Liver (tissue), 9 donors: Measurements from ENCODE around the gene LARGE1. TPM values are rescaled to one million over a fixed set of nuclear protein-coding genes. Genes with fewer than 3 reads are reported as not detected.
A peak's percentile ranks its signal among the peaks of the same experiment; 100 is the strongest.

Experiments
- DNase-seq: peaks from one replicate; pipeline ENCODE4 v3.0.0-alpha.2; 2017; ENCODE audit warnings: low spot score
- H3K27ac ChIP-seq, 2 donors: one replicate each; pipeline ENCODE4 v1.7.0; 2013; ENCODE audit warnings: inconsistent platforms in 2 of 2, low read length in 2 of 2, control low read depth in 1 of 2, low read depth in 1 of 2, mild to moderate bottlenecking in 1 of 2
- H3K27me3 ChIP-seq, 4 donors: one replicate each; pipeline versions ENCODE4 v1.6.1 to v1.7.0; 2013; ENCODE audit warnings: low read length in 3 of 4, inconsistent platforms in 1 of 4, mild to moderate bottlenecking in 1 of 4, moderate library complexity in 1 of 4; ENCODE audit not compliant: control insufficient read depth in 4 of 4, insufficient read depth in 4 of 4
- H3K36me3 ChIP-seq, 4 donors: one replicate each; pipeline versions ENCODE4 v1.6.1 to v1.7.0; 2013; ENCODE audit warnings: low read length in 3 of 4, mild to moderate bottlenecking in 3 of 4, low read depth in 1 of 4, moderate library complexity in 1 of 4; ENCODE audit not compliant: control insufficient read depth in 4 of 4, insufficient read depth in 3 of 4
- H3K4me1 ChIP-seq, 4 donors: one replicate each; pipeline versions ENCODE4 v1.6.1 to v1.7.0; 2013; ENCODE audit warnings: low read length in 3 of 4, mild to moderate bottlenecking in 3 of 4, moderate library complexity in 1 of 4; ENCODE audit not compliant: control insufficient read depth in 4 of 4, insufficient read depth in 4 of 4
- H3K4me3 ChIP-seq, 3 donors: one replicate each; pipeline versions ENCODE4 v1.6.1 to v1.7.0; 2013; ENCODE audit warnings: low read length in 3 of 3, control low read depth in 1 of 3, low read depth in 1 of 3, mild to moderate bottlenecking in 1 of 3
- H3K9ac ChIP-seq, 2 donors: one replicate each; pipeline ENCODE4 v1.7.0; 2013; ENCODE audit warnings: low read length in 2 of 2, mild to moderate bottlenecking in 2 of 2, moderate library complexity in 2 of 2, control low read depth in 1 of 2, low read depth in 1 of 2
- H3K9me3 ChIP-seq, 4 donors: one replicate each; pipeline versions ENCODE4 v1.6.1 to v1.7.0; 2013; ENCODE audit warnings: low read length in 3 of 4; ENCODE audit not compliant: control insufficient read depth in 4 of 4
- CTCF ChIP-seq: fragments of 150-350 bp; IDR thresholded peaks from 2 replicates; pipeline ENCODE4 v1.5.1; 2017; ENCODE audit warnings: improper control_type of control experiment, low read depth, low read length; ENCODE audit not compliant: missing input control
- EGR1 ChIP-seq, 2 donors: IDR thresholded peaks; 2 replicates each; pipeline ENCODE4 v1.6.1; 2016 to 2018; ENCODE audit warnings: antibody characterized with exemption in 2 of 2, low read depth in 2 of 2
- FOXA2 ChIP-seq: IDR thresholded peaks from 2 replicates; pipeline ENCODE4 v1.6.1; 2016; ENCODE audit warnings: antibody characterized with exemption
- GABPA ChIP-seq, 2 donors: IDR thresholded peaks in 1 of 2; conservative IDR thresholded peaks in 1 of 2; 2 replicates each; pipeline ENCODE4 v1.6.1; 2016; ENCODE audit warnings: antibody characterized with exemption in 2 of 2, mild to moderate bottlenecking in 1 of 2, moderate library complexity in 1 of 2
- JUND ChIP-seq, 2 donors: IDR thresholded peaks; 2 replicates each; pipeline ENCODE4 v1.6.1; 2016; ENCODE audit warnings: antibody characterized with exemption in 2 of 2
- MAX ChIP-seq: IDR thresholded peaks from 2 replicates; pipeline ENCODE4 v1.6.1; 2016; ENCODE audit warnings: antibody characterized with exemption
- NR2F2 ChIP-seq: IDR thresholded peaks from 2 replicates; pipeline ENCODE4 v1.6.1; 2016; ENCODE audit warnings: antibody characterized with exemption
- RAD21 ChIP-seq, 2 donors: IDR thresholded peaks; 2 replicates each; pipeline ENCODE4 v1.6.1; 2016; ENCODE audit warnings: antibody characterized with exemption in 2 of 2, mild to moderate bottlenecking in 2 of 2
- RXRA ChIP-seq, 2 donors: IDR thresholded peaks; 2 replicates each; pipeline ENCODE4 v1.6.1; 2017 to 2018; ENCODE audit warnings: antibody characterized with exemption in 2 of 2, mild to moderate bottlenecking in 1 of 2
- TAF1 ChIP-seq: conservative IDR thresholded peaks from 2 replicates; pipeline ENCODE4 v1.6.1; 2016; ENCODE audit warnings: antibody characterized with exemption, mild to moderate bottlenecking
- YY1 ChIP-seq: IDR thresholded peaks from 2 replicates; pipeline ENCODE4 v1.6.1; 2016; ENCODE audit warnings: antibody characterized with exemption, mild to moderate bottlenecking
- WGBS: extraction: QIAGEN DNeasy Blood & Tissue Kit; methylation state at CpG from one replicate; pipeline ENCODE4 v1.1.7; 2013; 5-methylcytosine and 5-hydroxymethylcytosine counted together
- polyA plus RNA-seq, 2 donors: library from polyadenylated mRNA; stranded (reverse) in 1 of 2; unstranded in 1 of 2; fragments of 200-250 nt in 1 of 2; fragments of >200 nt in 1 of 2; fragmentation: Nextera tagmentation in 1 of 2; extraction: Ambion mirVana in 1 of 2; gene quantifications; one replicate each; pipeline versions ENCODE4 v1.2.1 to v1.2.3, GENCODE V29; 2013 to 2015
- total RNA-seq, 2 donors: library from RNA; depleted of rRNA; stranded (reverse); fragments of >200 nt; gene quantifications; one replicate each; pipeline ENCODE4 v1.2.3, GENCODE V29; 2014
- TF ChIP-seq, protein P1 (sequence below): IDR thresholded peaks from 2 replicates; pipeline ENCODE4 v1.6.1; 2016; ENCODE audit warnings: antibody characterized with exemption, mild to moderate bottlenecking
- donor health status: healthy.
- donor health status: healthy.
- donor health status: healthy.
- donor health status: healthy.
- donor health status: healthy.

The LARGE1 gene
- total and polyA plus RNA-seq, 4 donors, result 2.3 to 14.1 (median 5.7) TPM

- no peak overlapping the region for H3K27ac ChIP-seq
- 48% methylated on average over 8 of the region's 8 CpGs for WGBS
Measured at GRCh38 chr22:33579448-33580093, 340.7 kb downstream of the LARGE1 start.

GRCh38 chr22:33578752-33579151 lies 341.5 kb downstream of the LARGE1 start:
- H3K4me1 ChIP-seq, result peaks cover 0 to 20% (median 13%) of the 10 kb centered on the region in 4 donors
- H3K9ac ChIP-seq, result no peak overlapping the region
- no peaks in the 10 kb centered on the region for H3K36me3 ChIP-seq
- TF ChIP-seq JUND (IDR thresholded peaks at IDR 0.05), result no peak
- 71% methylated on average over 1 of the region's 1 CpG for WGBS
- no peak overlapping the region for H3K4me3 ChIP-seq
- no peaks in the 10 kb centered on the region for H3K27me3 ChIP-seq
- H3K27ac ChIP-seq, result no peak overlapping the region
- DNase-seq, result no peak
- no peaks in the 10 kb centered on the region for H3K9me3 ChIP-seq

More at GRCh38 chr22:33579448-33580093, 340.7 kb downstream of the LARGE1 start:
- Histone ChIP-seq H3K4me1 (peaks cover 0 to 18% (median 12%) of the 10 kb centered on the region in 4 donors), H3K36me3 (no peaks in the 10 kb centered on the region), H3K9me3 (no peaks in the 10 kb centered on the region), H3K9ac (no peak overlapping the region), H3K4me3 (no peak overlapping the region), H3K27me3 (no peaks in the 10 kb centered on the region)
- peak; percentile 74 for DNase-seq
- no peak for TF ChIP-seq TAF1
- TF ChIP-seq RXRA (IDR thresholded peaks at IDR 0.05), result peak; percentile 6 to 30
- peak; percentile 97 for TF ChIP-seq CTCF
- no peak for TF ChIP-seq NR2F2
- TF ChIP-seq EGR1 (IDR thresholded peaks at IDR 0.05; ENCODE audit: low read depth in 2 of 2), result no peak
- peak; percentile 98 to 99 for TF ChIP-seq RAD21 (IDR thresholded peaks at IDR 0.05)
- no peak for TF ChIP-seq MAX
- no peak for TF ChIP-seq FOXA2
- TF ChIP-seq GABPA (IDR thresholded peaks at IDR 0.05 in 1 of 2, conservative IDR thresholded peaks at IDR 0.05 in 1 of 2), result no peak
- TF ChIP-seq YY1, result no peak
- TF ChIP-seq, protein P1, sequence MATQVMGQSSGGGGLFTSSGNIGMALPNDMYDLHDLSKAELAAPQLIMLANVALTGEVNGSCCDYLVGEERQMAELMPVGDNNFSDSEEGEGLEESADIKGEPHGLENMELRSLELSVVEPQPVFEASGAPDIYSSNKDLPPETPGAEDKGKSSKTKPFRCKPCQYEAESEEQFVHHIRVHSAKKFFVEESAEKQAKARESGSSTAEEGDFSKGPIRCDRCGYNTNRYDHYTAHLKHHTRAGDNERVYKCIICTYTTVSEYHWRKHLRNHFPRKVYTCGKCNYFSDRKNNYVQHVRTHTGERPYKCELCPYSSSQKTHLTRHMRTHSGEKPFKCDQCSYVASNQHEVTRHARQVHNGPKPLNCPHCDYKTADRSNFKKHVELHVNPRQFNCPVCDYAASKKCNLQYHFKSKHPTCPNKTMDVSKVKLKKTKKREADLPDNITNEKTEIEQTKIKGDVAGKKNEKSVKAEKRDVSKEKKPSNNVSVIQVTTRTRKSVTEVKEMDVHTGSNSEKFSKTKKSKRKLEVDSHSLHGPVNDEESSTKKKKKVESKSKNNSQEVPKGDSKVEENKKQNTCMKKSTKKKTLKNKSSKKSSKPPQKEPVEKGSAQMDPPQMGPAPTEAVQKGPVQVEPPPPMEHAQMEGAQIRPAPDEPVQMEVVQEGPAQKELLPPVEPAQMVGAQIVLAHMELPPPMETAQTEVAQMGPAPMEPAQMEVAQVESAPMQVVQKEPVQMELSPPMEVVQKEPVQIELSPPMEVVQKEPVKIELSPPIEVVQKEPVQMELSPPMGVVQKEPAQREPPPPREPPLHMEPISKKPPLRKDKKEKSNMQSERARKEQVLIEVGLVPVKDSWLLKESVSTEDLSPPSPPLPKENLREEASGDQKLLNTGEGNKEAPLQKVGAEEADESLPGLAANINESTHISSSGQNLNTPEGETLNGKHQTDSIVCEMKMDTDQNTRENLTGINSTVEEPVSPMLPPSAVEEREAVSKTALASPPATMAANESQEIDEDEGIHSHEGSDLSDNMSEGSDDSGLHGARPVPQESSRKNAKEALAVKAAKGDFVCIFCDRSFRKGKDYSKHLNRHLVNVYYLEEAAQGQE, result no peak
